IPS DF 6.9 (cell line): ENCODE results near the gene KIAA1958.
"Not testable (repeated sequence)": the region's sequence is repeated elsewhere in the genome, so short reads cannot be mapped to it uniquely, and the experiment has no call there.

Experiments used
- DNase-seq: peaks from one replicate; pipeline ENCODE4 v3.0.0-alpha.2; 2013; ENCODE audit warnings: low read depth, low spot score
- H3K27ac ChIP-seq: one replicate; pipeline ENCODE4 v1.5.1; 2013; ENCODE audit warnings: low read length, control low read depth
- H3K27me3 ChIP-seq: 2 replicates; pipeline ENCODE4 v1.6.1; 2013; ENCODE audit warnings: mild to moderate bottlenecking, low read length; ENCODE audit not compliant: control insufficient read depth, insufficient read depth
- H3K36me3 ChIP-seq: 2 replicates; pipeline ENCODE4 v1.6.1; 2013; ENCODE audit warnings: low read length; ENCODE audit not compliant: control insufficient read depth, insufficient read depth
- H3K4me1 ChIP-seq: 2 replicates; pipeline ENCODE4 v1.6.1; 2013; ENCODE audit warnings: low read length; ENCODE audit not compliant: control insufficient read depth, insufficient read depth
- H3K4me3 ChIP-seq: 2 replicates; pipeline ENCODE4 v1.5.1; 2013; ENCODE audit warnings: mild to moderate bottlenecking, low read length
- H3K9me3 ChIP-seq: 2 replicates; pipeline ENCODE4 v1.6.1; 2013; ENCODE audit warnings: low read length, inconsistent platforms; ENCODE audit not compliant: control insufficient read depth, insufficient read depth
- WGBS: extraction: QIAGEN DNeasy Blood & Tissue Kit; methylation state at CpG from one replicate; pipeline ENCODE4 v1.1.7; 2013; ENCODE audit warnings: mixed read lengths, missing lambda C conversion rate; ENCODE audit not compliant: insufficient read length, insufficient coverage; 5-methylcytosine and 5-hydroxymethylcytosine counted together

The KIAA1958 gene

DNA sequence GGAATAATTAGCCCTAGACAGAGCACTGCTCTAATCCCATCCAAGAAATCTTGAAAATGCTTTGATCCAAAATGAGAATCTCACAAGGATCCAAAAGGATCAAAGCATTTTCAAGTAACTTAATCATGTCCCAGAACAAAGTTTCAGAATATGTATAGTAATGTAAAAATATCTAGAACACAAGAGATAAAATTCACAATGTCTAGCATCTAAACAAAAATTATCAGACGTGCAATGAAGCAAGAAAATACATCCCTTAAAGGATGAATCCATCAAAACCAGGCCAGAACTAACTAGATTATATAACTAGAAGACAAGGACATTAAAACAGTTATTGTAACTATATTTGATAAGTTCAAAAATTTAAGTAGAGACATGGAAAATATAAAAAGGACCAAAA is 162.0 kb downstream of the KIAA1958 start:
- Histone ChIP-seq H3K27me3 (no peaks in the 10 kb centered on the region), H3K4me3 (no peak overlapping the region), H3K36me3 (no peaks in the 10 kb centered on the region; the same call in 1 of the 2 replicates), H3K4me1 (0 out of 2 replicates have a peak, but pooled peaks cover 2% of the 10 kb centered on the region), H3K27ac (no peak overlapping the region), H3K9me3 (no peaks in the 10 kb centered on the region)
- DNase-seq, result no peak
- WGBS, result no CpG with 5 or more reads among the region's 1 CpG

DNA sequence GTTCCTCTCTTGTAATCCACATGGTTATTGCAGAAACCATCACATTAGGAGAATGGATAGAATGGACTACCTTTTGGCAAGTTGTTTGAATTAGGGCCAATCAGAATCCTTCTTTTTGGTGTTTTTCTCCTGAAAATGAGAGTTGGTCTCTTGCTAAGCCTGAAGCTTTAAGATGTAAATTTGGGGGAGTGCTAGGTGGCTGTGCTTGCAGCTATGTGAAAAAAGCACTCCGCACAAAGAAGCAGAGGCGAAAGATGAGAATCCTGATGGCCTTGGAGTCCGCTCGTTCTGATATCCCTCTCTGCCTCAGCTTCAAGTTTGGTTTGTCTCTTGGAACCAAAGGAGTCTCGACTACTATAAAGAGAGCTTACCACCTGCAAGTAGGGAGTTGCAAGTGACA is 167.7 kb downstream of the KIAA1958 start:
- peaks cover 4% of the 10 kb centered on the region; the same call in 1 of the 2 replicates for H3K36me3 ChIP-seq
- H3K4me3 ChIP-seq, result no peak overlapping the region
- peaks cover 2% of the 10 kb centered on the region; the same call in 1 of the 2 replicates for H3K4me1 ChIP-seq
- whole genome bisulfite sequencing, result no CpG with 5 or more reads among the region's 5 CpGs
- H3K27ac ChIP-seq, result no peak overlapping the region
- H3K9me3 ChIP-seq, result no peaks in the 10 kb centered on the region
- no peaks in the 10 kb centered on the region for H3K27me3 ChIP-seq
- peak; percentile 22 for DNase-seq

DNA sequence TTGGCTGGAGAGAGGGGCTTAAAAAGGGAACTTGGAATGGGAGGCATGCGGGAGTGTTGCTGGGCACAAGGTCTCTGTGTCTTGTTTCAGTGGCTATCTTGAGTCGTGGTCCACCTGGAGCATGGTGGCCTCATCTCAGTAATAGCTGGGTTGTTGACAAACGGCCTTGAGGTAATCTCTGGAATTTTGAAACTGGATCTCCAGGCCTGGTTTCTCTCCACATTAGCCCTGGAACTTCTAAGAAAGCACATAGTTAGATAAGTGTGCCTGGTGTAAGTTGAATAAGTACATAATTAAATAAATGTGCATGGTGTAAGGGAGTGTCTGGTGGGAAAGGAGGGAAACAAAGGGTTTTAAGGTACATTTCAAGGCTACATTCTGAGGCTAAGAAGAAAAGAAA is 169.0 kb downstream of the KIAA1958 start:
- no CpG with 5 or more reads among the region's 3 CpGs for WGBS
- H3K4me3 ChIP-seq, result no peak overlapping the region

DNA sequence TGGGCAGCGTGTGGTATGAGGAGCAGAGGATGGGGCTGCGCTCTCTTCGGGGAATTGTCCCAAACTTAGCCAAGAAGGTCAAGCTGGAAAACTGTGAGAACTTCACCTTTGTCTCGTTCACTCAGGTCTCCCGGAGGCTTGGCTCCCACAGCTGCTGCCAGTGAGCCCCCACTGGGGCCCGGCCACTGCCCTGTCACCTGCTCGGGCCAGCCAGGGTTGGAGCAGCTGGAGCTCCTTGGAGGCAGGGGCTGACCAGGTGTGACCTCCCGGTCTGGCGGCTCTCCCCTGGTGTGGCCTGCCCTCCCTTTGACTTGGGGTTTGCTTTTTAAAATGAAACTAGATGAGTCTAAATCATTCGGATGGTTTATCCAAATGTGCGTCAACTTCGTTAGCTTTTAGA is 173.3 kb downstream of the KIAA1958 start:
- H3K4me3 ChIP-seq, result no peak overlapping the region
- no peak for DNase-seq
- H3K4me1 ChIP-seq, result no peaks in the 10 kb centered on the region
- H3K9me3 ChIP-seq, result no peaks in the 10 kb centered on the region
- H3K36me3 ChIP-seq, result peaks cover 9% of the 10 kb centered on the region; the same call in 1 of the 2 replicates
- H3K27ac ChIP-seq, result no peak overlapping the region
- no peaks in the 10 kb centered on the region for H3K27me3 ChIP-seq
- WGBS, result no CpG with 5 or more reads among the region's 12 CpGs

More for the DNA sequence above, 169.0 kb downstream of the KIAA1958 start:
- Histone ChIP-seq H3K9me3 (no peaks in the 10 kb centered on the region), H3K4me1 (peaks cover 2% of the 10 kb centered on the region; the same call in 1 of the 2 replicates), H3K27me3 (no peaks in the 10 kb centered on the region), H3K27ac (no peak overlapping the region), H3K36me3 (peaks cover 9% of the 10 kb centered on the region; the same call in 1 of the 2 replicates)
- no peak for DNase-seq

DNA sequence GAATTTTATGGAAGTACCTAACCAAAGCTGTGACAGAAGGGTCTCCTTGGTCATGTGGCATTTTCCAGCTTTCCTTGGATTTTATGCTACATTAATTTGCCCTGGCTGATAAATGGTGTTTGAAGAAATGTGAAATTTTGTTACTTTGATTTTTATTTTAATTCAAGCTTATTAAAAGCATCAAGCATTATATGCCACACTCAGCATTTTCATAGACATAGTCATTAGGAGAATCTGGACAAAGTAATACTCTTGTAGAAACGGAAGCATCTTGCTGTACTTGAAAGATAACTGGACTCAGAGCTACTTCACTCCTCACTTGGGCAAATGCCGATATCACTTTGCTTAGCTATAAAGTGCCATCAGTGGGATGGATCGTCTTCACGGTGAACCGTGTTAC is 177.1 kb downstream of the KIAA1958 start:
- WGBS, result no CpG with 5 or more reads among the region's 5 CpGs
- H3K9me3 ChIP-seq, result no peaks in the 10 kb centered on the region
- no peak overlapping the region for H3K4me3 ChIP-seq
- H3K27ac ChIP-seq, result no peak overlapping the region
- H3K27me3 ChIP-seq, result no peaks in the 10 kb centered on the region
- H3K4me1 ChIP-seq, result no peaks in the 10 kb centered on the region
- no peak for DNase-seq
- H3K36me3 ChIP-seq, result peaks cover 9% of the 10 kb centered on the region; the same call in 1 of the 2 replicates

DNA sequence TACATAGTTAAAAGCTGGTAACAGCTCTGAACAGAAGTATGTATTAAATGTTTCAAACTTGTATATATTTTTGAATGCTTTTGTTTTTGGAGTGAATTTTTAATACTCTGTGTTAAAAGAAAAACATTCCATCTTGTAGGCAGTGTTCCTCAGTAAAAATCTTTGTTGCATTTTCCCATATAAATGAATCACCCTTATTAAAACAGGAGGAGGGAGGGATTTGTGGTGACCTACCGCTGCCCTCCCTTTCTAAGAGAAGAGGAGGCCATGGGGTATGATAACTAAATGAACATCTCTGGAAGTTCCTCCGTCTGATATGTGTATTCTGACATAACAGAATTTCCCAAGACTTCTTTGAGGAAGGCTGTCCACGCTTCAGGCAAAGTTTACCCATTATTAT is 177.9 kb downstream of the KIAA1958 start:
- Histone ChIP-seq H3K4me3 (no peak overlapping the region), H3K36me3 (peaks cover 3% of the 10 kb centered on the region; the same call in 1 of the 2 replicates), H3K27ac (no peak overlapping the region), H3K9me3 (no peaks in the 10 kb centered on the region), H3K27me3 (no peaks in the 10 kb centered on the region), H3K4me1 (no peaks in the 10 kb centered on the region)
- no peak for DNase-seq
- no CpG with 5 or more reads among the region's 3 CpGs for WGBS

DNA sequence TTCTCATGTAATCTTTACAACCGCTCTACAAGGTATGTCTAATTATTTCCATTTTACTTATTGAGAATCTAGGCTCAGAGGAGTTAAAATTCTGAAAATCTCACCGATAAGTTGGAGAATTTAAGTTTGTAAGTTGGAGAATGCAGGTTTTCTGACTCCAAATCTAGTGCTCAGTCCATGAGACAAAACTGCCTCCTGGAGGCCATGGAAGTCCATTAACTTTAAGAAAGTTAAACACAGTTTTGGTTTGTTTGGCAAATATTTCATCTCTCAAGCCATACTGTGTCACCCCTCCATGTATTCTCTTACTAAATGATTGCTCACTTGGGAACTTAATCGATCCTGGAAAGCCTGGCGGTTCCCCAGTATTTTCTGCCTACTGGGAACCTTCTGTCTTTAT is 178.7 kb downstream of the KIAA1958 start:
- no peak overlapping the region for H3K27ac ChIP-seq
- no peaks in the 10 kb centered on the region for H3K27me3 ChIP-seq
- H3K4me3 ChIP-seq, result no peak overlapping the region
- no CpG with 5 or more reads among the region's 4 CpGs for WGBS
- H3K36me3 ChIP-seq, result no peaks in the 10 kb centered on the region
- DNase-seq, result no peak
- H3K4me1 ChIP-seq, result no peaks in the 10 kb centered on the region
- no peaks in the 10 kb centered on the region for H3K9me3 ChIP-seq

DNA sequence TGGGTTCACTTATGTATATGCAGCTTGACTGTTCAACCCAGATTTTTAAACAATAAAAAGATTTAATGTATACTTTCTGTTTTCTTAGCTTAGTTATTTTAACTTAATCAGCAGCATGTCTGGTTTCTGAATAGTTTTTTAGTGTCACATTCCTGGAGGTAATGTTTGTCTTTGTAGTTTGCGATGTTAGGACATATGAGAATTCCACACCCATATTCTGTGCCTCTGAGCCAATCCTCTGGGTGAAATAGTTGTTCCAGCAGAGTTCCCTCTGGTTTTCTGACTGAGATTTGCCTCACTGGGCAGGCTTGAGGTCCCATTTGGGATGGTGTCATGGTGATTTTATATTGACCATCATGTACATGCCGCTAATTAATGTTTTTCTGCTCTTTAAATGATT is 182.7 kb downstream of the KIAA1958 start:
- DNase-seq, result no peak
- Histone ChIP-seq H3K27me3 (no peaks in the 10 kb centered on the region), H3K4me3 (no peak overlapping the region), H3K27ac (no peak overlapping the region), H3K36me3 (no peaks in the 10 kb centered on the region), H3K9me3 (no peaks in the 10 kb centered on the region), H3K4me1 (no peaks in the 10 kb centered on the region)
- WGBS, result no CpG with 5 or more reads among the region's 2 CpGs

DNA sequence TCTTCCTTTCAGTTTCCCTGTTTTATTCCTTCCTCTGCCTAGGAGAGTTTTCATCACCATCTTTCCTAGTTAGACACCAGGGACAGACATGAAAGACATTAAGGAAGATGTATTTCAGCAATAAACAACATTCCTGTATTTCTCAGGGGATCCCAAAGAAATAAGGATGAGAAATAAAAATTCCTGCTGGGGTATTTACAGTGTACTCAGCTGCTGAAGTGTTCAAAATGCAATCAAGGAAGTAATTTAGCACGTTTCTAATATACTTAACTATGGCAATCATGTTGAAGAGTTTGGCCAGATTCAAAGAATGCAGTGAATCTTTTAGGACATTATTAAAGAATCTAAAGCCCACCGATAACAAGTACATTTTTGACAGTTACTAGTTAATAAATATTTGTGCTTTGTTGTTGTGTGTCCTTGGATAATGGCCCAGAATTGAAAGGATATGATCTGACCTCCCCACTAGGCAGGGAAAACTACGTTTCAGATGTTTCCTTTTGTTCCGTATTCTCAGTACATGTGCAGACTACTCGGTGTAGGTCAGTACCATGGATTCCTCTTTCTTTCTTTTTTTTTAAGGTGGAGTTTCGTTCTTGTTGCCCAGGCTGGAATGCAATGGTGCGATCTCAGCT is 184.5 kb downstream of the KIAA1958 start:
- Histone ChIP-seq H3K27me3 (no peaks in the 10 kb centered on the region), H3K9me3 (no peaks in the 10 kb centered on the region), H3K36me3 (no peaks in the 10 kb centered on the region), H3K4me3 (no peak overlapping the region), H3K4me1 (no peaks in the 10 kb centered on the region), H3K27ac (no peak overlapping the region)
- WGBS, result no CpG with 5 or more reads among the region's 7 CpGs
- no peak for DNase-seq

DNA sequence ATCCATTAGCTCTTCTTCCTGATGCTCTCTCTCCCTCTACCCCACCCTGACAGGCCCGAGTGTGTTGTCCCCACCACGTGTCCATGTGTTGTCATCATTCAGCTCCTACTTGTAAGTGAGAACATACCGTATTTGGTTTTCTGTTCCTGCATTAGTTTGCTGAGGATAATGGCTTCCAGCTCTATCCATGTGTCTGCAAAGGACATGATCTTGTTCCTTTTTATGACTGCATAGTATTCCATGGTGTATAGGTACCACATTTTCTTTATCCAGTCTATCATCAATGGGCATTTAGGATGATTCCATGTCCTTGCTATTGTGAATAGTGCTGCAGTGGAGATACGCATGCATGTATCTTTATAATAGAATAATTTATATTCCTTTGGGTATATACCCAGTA is 186.6 kb downstream of the KIAA1958 start:
- not testable (repeated sequence) for H3K27ac ChIP-seq, H3K27me3 ChIP-seq, H3K4me3 ChIP-seq, H3K9me3 ChIP-seq, DNase-seq, H3K4me1 ChIP-seq, H3K36me3 ChIP-seq
- WGBS, result no CpG with 5 or more reads among the region's 4 CpGs

DNA sequence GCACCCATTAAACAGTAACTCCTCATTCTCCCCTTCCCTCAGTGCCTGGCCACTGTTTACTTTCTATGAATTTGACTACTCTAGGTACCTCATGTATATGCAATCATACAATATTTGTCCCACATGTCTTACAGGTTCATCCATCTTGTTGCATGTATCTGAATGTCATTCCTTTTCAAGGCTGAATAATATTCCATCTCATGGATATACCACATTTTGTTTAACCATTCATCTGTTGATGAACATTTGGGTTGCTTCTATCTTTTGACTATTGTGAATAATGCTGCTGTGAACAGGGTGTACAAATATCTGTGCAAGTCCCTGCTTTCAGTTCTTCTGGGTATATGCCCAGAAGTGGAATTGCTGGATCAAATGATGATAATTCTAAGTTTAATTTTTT is 190.4 kb downstream of the KIAA1958 start:
- no peaks in the 10 kb centered on the region for H3K36me3 ChIP-seq
- H3K27ac ChIP-seq, result no peak overlapping the region
- H3K27me3 ChIP-seq, result no peaks in the 10 kb centered on the region
- no peak for DNase-seq
- H3K4me3 ChIP-seq, result no peak overlapping the region
- no peaks in the 10 kb centered on the region; the same call in 1 of the 2 replicates for H3K4me1 ChIP-seq
- H3K9me3 ChIP-seq, result no peaks in the 10 kb centered on the region; the same call in 1 of the 2 replicates
